Upper lobe of left lung (tissue), 6 donors: ENCODE results near the gene ADIG. TPM values are rescaled to one million over a fixed set of nuclear protein-coding genes. Genes with fewer than 3 reads are reported as not detected.

Experiments used
- ATAC-seq, 2 donors: fragments of 200-7000 bp; cut with Tn5 transposase; one replicate each; pipeline ENCODE4 v1.9.1; 2022; ENCODE audit warnings: mild to moderate bottlenecking in 2 of 2, moderate library complexity in 2 of 2; ENCODE audit not compliant: low FRiP score in 2 of 2
- DNase-seq, 2 donors: peaks; one replicate each; pipeline ENCODE4 v3.0.0-alpha.2; 2019 to 2020
- H3K27ac ChIP-seq, 4 donors: fragments of 200-600 bp; sonication (generic); one replicate each; pipeline ENCODE4 v1.5.1; 2016 to 2019
- H3K27me3 ChIP-seq, 4 donors: fragments of 200-600 bp; sonication (generic); one replicate each; pipeline ENCODE4 v1.5.1; 2017 to 2019
- H3K36me3 ChIP-seq, 4 donors: fragments of 200-600 bp; sonication (generic); one replicate each; pipeline ENCODE4 v1.5.1; 2016 to 2019
- H3K4me1 ChIP-seq, 4 donors: fragments of 200-600 bp; sonication (generic); one replicate each; pipeline ENCODE4 v1.5.1; 2018 to 2019
- H3K4me3 ChIP-seq, 4 donors: fragments of 200-600 bp; sonication (generic); one replicate each; pipeline ENCODE4 v1.5.1; 2017 to 2019; ENCODE audit warnings: mild to moderate bottlenecking in 2 of 4, moderate library complexity in 1 of 4
- H3K9me3 ChIP-seq, 4 donors: fragments of 200-600 bp; sonication (generic); one replicate each; pipeline ENCODE4 v1.5.1; 2018 to 2019
- CTCF ChIP-seq, 6 experiments: fragments of 450-650 bp in 4 of 6; fragments of 200-600 bp in 2 of 6; sonication (generic) in 2 of 6; IDR thresholded peaks; one replicate each; pipeline ENCODE4 v1.5.1; 2016 to 2019; ENCODE audit warnings: antibody characterized with exemption in 6 of 6
- EP300 ChIP-seq, 4 donors: sonication (generic); formaldehyde crosslinking; IDR thresholded peaks; one replicate each; pipeline ENCODE4 v1.5.1; 2017; ENCODE audit warnings: antibody characterized with exemption in 4 of 4, control low read depth in 2 of 4
- POLR2A ChIP-seq, 4 donors: fragments of 450-650 bp; IDR thresholded peaks; one replicate each; pipeline ENCODE4 v1.5.1; 2016 to 2017; ENCODE audit warnings: antibody characterized with exemption in 4 of 4, mild to moderate bottlenecking in 2 of 4
- POLR2AphosphoS5 ChIP-seq, 2 donors: sonication (generic); formaldehyde crosslinking; IDR thresholded peaks; one replicate each; pipeline ENCODE4 v1.5.1; 2017; ENCODE audit warnings: antibody characterized with exemption in 2 of 2
- WGBS, 2 donors: methylation state at CpG; one replicate each; pipeline ENCODE4 v1.1.5; 2017 to 2018; 5-methylcytosine and 5-hydroxymethylcytosine counted together
- total RNA-seq, 6 donors: library from RNA; depleted of rRNA in 4 of 6; stranded (reverse); fragments of >200 nt in 4 of 6; gene quantifications; one replicate each; pipeline versions ENCODE4 v1.1.0 to v1.2.1, GENCODE V29; 2016 to 2021
- donor health status: DM: no; HTN: no; CAD: no; lungs with moderate emphysema.
- donor health status: DM: no; HTN: yes; CAD: no; lungs with severe emphysema.

ADIG gene
- under 1 TPM in 1 of 6 donors, not detected in 5; 0.29 TPM for total RNA-seq

GRCh38 chr20:38581013-38581412, at the start of gene ADIG:
Gene ADIG (plus strand): TSS chr20:38581197. CDS start chr20:38581251, 54 bp downstream.
- no peaks in the 10 kb centered on the region for H3K9me3 ChIP-seq
- ATAC-seq, result peak in 1 of 2 donors; percentile 50
- TF ChIP-seq EP300 (IDR thresholded peaks at IDR 0.05), result no peak
- no peaks in the 10 kb centered on the region for H3K4me1 ChIP-seq
- H3K4me3 ChIP-seq, result no peak within 1 kb of the TSS
- 64 to 72% methylated on average over 5 of the region's 5 CpGs for WGBS, 2 donors
- no peak within 1 kb of the TSS for H3K27ac ChIP-seq
- peaks cover under 1 to 16% (median 3%) of the 10 kb centered on the region in 4 donors for H3K36me3 ChIP-seq
- DNase-seq, result peak in 1 of 2 donors; percentile 46
- no peaks in the 10 kb centered on the region for H3K27me3 ChIP-seq

GRCh38 chr20:38534756-38535155, 46.2 kb upstream of the ADIG start:
- H3K4me3 ChIP-seq, result no peak overlapping the region
- H3K9me3 ChIP-seq, result no peaks in the 10 kb centered on the region
- 95 to 96% methylated on average over 11 of the region's 11 CpGs for WGBS, 2 donors
- no peaks in the 10 kb centered on the region for H3K27me3 ChIP-seq
- H3K4me1 ChIP-seq, result no peaks in the 10 kb centered on the region
- H3K27ac ChIP-seq, result no peak overlapping the region
- H3K36me3 ChIP-seq, result peaks cover 11 to 98% (median 61%) of the 10 kb centered on the region in 4 donors
- DNase-seq, result peak in 1 of 2 donors; percentile 22
- TF ChIP-seq POLR2AphosphoS5 (IDR thresholded peaks at IDR 0.05), result no peak
- ATAC-seq, result no peak

GRCh38 chr20:38536310-38536709, 44.7 kb upstream of the ADIG start:
- Histone ChIP-seq H3K27ac (no peak overlapping the region), H3K27me3 (no peaks in the 10 kb centered on the region), H3K36me3 (peaks cover 11 to 100% (median 66%) of the 10 kb centered on the region in 4 donors), H3K4me3 (no peak overlapping the region), H3K4me1 (no peaks in the 10 kb centered on the region), H3K9me3 (no peaks in the 10 kb centered on the region)
- 92 to 98% methylated on average over 2 of the region's 2 CpGs for WGBS, 2 donors
- DNase-seq (no peak), ATAC-seq (no peak)
- TF ChIP-seq EP300 (IDR thresholded peaks at IDR 0.05), result no peak
- TF ChIP-seq POLR2AphosphoS5 (IDR thresholded peaks at IDR 0.05), result no peak
- TF ChIP-seq CTCF (IDR thresholded peaks at IDR 0.05), result no peak
- no peak for TF ChIP-seq POLR2A (IDR thresholded peaks at IDR 0.05)

GRCh38 chr20:38537176-38537575, 43.8 kb upstream of the ADIG start:
- H3K4me3 ChIP-seq, result no peak overlapping the region
- H3K4me1 ChIP-seq, result no peaks in the 10 kb centered on the region
- DNase-seq, result no peak
- ATAC-seq, result no peak
- H3K27me3 ChIP-seq, result no peaks in the 10 kb centered on the region
- TF ChIP-seq EP300 (IDR thresholded peaks at IDR 0.05), result no peak
- H3K36me3 ChIP-seq, result peaks cover 11 to 100% (median 69%) of the 10 kb centered on the region in 4 donors
- no peaks in the 10 kb centered on the region for H3K9me3 ChIP-seq
- WGBS, 2 donors, result 96 to 100% methylated on average over 1 of the region's 1 CpG
- H3K27ac ChIP-seq, result no peak overlapping the region

GRCh38 chr20:38538789-38539188, 42.2 kb upstream of the ADIG start:
- no peak for TF ChIP-seq CTCF (IDR thresholded peaks at IDR 0.05)
- Histone ChIP-seq H3K4me1 (no peaks in the 10 kb centered on the region), H3K9me3 (no peaks in the 10 kb centered on the region), H3K27me3 (no peaks in the 10 kb centered on the region), H3K27ac (no peak overlapping the region), H3K4me3 (no peak overlapping the region), H3K36me3 (peaks cover 11 to 100% (median 73%) of the 10 kb centered on the region in 4 donors)
- DNase-seq (no peak), ATAC-seq (no peak)
- 98 to 100% methylated on average over 2 of the region's 2 CpGs for WGBS, 2 donors

- peaks cover 27 to 100% (median 78%) of the 10 kb centered on the region in 4 donors for H3K36me3 ChIP-seq
- H3K4me3 ChIP-seq, result no peak overlapping the region
- no peak for DNase-seq
- no peak for TF ChIP-seq POLR2AphosphoS5 (IDR thresholded peaks at IDR 0.05)
- no peak for TF ChIP-seq EP300 (IDR thresholded peaks at IDR 0.05)
- no peak for TF ChIP-seq CTCF (IDR thresholded peaks at IDR 0.05)
- TF ChIP-seq POLR2A (IDR thresholded peaks at IDR 0.05), result no peak
- ATAC-seq, result peak in 1 of 2 donors; percentile 49
- H3K4me1 ChIP-seq, result no peaks in the 10 kb centered on the region
- no peaks in the 10 kb centered on the region for H3K27me3 ChIP-seq
- 86 to 90% methylated on average over 7 of the region's 7 CpGs for WGBS, 2 donors
- no peaks in the 10 kb centered on the region for H3K9me3 ChIP-seq
- no peak overlapping the region for H3K27ac ChIP-seq
Measured at GRCh38 chr20:38543014-38543906, 37.7 kb upstream of the ADIG start.
